Measurements from ENCODE around the gene NFIC.

DNA sequence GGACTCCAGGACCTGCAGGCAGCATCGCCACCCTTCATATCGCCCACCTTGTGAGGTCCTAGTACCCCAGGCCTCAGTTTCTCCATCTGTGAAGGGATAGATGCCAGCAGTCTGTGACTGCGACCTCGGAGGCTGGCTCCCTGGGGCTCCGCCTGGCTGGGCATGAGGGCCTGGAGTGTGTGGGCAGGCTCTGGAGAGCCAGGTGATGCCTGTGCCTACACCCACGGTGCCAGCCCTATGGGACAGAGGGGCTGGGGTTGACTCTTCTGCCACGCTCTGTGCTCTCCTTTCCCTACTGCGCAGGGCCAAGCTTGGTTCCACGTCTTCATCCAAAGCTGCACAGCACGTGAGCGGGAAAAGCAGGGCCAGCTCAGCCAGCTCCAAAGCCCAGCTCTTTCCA, 26.0 kb upstream of the NFIC start:
- TF ChIP-seq EZH2 (IDR thresholded peaks at IDR 0.05) (no peak), POLR2AphosphoS5 (IDR thresholded peaks at IDR 0.05; ENCODE audit: borderline replicate concordance, low read depth, low read length) (no peak)

All from SK-N-MC (cell line).